ENCODE results near the gene SPSB2.

The SPSB2 gene

DNA sequence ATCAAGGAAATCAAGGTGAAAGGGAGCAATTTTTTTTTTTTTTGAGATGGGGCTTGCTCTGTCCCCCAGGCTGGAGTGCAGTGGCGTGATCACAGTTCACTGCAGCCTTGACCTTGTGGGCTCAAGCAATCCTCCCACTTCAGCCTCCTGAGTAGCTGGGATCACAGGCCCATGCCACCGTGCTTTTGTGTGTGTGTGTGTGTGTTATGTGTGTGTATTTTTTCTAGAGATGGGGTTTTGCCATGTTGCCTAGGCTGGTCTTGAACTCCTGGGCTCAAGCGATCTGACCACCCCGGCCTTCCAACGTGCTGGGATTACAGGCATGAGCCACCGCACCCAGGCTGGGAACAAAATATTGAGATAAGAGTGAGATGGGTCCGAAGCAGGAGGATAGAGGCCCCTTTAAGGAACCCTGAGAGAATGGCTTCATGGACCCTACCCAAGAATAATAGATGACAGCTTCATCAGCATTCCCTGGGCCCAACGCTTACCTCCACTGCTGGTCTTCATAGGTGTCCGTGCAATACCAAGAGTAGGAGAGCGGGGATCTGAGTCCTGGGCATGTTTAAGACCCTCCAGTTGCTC is 23.0 kb downstream of the SPSB2 start:
- DNase-seq = no peak

DNA sequence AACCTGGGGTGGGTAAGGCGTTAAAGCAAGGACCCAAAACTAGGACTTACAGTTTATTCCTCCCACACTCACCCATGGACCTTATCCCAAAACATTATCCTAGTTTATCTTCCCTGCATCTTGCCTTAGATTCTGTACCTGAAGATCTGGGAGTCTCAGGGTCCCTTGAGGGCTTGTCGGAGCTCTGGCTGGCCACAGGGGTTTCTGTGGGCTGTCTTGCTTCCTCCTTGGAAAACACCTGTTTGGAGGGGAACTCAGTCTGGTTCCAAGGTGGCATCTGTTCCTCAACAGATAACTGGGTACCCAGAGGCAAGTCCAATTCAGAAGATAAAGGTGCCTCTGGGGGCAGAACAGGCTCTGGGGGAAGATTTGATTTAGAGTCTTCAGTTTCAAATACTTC is 23.7 kb downstream of the SPSB2 start:
- no peak for DNase-seq

DNA sequence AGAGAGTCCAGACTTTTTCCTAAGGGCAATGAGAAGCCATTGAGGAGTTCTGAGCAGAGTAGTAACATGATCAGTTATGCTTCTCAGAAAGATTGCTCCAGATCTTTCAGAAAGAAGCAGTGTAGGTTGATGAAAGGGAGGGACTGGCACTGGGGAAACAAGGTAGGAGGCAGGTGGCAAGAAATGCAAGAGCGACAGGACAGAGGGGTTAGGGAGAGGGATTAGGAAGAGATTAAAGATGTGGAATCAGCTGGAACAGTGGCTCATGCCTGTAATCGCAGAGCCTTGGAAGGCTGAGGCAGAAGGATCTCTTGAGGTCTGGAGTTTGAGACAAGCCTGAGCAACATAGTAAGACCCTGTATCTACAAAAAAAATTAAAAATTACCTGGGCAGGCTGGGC is 25.4 kb downstream of the SPSB2 start:
- DNase-seq = no peak

DNA sequence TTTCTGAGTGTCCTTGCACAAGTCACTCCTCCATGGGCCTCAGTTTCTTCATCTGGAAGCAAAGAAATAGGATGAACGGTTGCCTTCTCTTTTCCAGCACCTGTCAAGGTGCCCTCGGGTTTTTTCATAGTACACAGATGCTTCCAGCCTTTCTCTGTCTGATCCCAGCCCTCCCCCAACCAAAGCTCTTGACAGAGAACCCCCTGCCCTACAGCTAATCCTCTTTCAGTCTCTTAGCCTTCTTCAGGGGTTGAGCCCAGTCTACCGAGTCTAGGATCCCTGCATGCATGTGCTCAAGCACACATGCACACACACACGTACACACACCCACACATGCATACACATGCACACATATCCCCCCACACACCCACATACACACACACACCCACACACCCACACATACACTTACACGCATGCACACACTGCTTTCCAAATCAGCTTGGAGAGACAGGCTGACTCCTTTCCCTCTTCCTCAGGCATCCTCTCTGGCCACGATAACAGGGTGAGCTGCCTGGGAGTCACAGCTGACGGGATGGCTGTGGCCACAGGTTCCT is 26.7 kb downstream of the SPSB2 start:
- no peak for DNase-seq

DNA sequence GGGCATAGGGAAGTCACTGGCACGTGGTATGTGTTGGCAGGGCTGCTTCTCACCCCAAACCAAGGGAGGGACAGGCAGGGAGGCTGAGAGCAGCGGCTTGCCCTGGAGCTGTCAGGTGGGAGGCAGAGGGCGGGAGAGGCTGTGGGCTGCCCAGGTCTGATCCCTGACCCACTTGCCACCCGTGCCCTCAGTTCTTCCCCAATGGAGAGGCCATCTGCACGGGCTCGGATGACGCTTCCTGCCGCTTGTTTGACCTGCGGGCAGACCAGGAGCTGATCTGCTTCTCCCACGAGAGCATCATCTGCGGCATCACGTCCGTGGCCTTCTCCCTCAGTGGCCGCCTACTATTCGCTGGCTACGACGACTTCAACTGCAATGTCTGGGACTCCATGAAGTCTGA is 27.7 kb downstream of the SPSB2 start:
- no peak for DNase-seq

DNA sequence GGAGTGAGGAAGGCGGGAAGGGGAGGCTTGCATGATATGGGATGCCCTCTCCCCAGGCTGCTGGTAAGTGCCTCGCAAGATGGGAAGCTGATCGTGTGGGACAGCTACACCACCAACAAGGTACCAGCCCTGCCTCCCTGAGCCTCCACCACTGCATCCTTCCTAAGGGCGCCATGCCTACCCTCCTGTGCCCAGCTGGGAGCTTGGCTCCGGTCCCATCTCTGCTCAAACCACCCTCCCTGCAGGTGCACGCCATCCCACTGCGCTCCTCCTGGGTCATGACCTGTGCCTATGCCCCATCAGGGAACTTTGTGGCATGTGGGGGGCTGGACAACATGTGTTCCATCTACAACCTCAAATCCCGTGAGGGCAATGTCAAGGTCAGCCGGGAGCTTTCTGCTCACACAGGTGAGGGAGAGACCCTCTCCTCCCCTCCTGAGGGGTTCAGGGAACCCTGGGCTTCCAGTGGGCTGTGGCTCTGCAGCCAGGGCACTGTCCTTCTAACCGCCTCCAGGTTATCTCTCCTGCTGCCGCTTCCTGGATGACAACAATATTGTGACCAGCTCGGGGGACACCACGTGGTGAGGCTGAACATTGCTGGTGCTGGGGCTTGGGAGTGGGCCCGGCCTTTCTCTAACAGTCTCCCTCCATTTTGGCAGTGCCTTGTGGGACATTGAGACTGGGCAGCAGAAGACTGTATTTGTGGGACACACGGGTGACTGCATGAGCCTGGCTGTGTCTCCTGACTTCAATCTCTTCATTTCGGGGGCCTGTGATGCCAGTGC is 29.8 kb downstream of the SPSB2 start:
- DNase-seq = no peak

DNA sequence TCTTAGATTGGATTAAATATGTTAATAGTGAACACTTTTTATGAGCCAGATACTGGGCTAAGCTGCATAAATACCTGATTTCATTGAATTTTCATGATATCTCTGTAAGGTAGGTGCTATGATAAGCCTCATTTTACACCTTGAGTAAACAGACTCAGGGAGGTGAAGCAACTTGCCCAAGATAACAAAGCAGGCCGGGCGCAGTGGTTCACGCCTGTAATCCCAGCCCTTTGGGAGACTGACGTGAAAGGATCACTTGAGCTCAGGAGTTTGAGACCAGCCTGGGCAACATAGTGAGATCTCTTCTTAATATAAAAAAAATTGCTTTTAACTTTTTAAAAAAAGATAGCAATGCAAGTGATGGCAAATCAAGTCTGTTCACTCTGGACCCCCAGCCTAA is 31.0 kb downstream of the SPSB2 start:
- DNase-seq = no peak

DNA sequence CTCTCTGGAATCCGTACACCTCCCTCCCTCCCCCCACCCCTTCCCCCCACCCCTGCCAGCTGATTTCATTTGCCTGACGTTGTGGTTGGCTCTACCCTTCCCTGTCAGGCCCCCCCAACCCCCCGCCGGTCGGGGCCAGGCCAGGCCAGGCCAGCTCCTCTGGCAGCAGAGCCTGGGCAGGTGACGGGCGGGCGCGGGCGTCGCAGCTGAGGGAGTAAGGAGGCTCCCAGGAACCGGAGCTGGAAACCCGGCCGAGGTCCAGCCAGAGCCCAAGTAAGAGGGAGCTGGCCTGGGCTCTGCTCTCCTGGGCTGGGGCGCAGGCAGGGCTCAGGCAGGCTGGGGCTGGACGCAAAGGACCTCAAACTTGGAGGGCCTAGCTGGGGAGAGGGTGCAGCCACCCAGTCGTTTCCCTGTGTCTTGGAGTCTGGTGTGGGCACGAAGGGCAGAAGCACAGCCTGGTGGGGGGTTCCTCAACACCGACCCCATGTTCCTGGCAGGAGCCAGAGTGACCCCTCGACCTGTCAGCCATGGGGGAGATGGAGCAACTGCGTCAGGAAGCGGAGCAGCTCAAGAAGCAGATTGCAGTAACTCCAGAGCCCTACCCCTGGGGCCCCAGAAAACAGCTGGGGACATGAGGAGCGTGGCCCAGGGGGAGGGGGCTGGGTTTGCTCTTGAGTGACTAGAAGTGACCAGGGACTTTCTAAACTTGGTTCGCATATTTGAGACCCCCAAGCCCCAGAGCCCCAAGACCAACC is 32.2 kb downstream of the SPSB2 start, which contains the start of gene GNB3:
Gene GNB3, plus strand, starts transcription at position 165 of the 755 bp plus-strand sequence. Its CDS starts 363 bp downstream, at position 528.
- no peak for DNase-seq

DNA sequence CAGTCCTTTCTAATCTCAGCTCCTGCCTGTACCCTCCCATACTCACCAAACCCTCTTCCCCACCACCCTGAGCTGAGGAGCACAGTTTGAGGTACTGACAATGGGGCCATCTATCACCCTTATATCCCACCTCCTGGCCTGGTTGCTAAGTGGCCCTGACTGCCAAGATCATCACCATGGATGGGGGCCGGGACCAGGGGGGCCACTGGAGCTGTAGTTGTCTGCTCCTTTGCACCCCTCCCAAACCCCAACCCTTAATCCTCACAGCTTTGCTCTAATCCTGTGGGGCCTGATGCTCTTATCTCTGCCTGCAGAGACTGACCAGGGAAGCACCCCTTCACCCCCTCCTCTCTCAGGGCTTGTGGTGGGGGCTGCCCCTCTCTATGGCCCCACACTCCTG is 32.8 kb downstream of the SPSB2 start:
- DNase-seq = no peak

DNA sequence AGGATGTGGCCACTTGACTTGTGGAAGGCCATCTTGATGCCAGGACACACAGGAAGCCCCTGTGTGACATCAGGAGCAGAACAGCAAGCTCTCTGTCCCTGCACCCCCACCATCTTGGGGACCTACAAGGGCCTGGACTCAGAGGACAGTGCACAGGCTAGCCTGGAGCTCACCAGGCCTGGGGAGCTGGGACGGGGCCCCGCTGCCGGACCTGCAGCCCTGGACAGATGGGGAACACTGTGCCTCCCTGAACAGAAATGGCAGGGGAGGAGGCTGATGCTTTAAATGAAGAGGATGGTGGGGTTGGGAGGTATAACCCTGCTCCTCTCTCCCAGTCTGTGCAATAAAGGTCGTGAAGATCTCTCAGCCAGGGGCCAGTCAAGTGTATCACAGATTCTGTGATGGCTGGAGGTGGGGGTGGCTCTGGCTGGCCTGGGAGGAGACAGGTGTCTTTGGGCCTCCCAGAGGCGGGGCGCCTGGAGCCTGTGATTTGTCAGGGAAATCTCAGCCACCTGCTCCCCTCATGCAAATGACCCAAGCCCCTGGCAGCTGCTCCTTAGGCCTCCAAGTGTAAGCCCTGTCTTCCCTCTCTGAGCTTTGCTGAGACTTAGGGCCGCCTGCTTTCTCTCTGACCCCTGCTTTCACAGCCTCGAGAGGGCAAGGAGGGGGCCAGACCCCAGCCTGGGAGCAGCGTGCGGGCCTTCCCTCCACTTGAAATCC is 33.5 kb downstream of the SPSB2 start:
- DNase-seq = no peak

DNA sequence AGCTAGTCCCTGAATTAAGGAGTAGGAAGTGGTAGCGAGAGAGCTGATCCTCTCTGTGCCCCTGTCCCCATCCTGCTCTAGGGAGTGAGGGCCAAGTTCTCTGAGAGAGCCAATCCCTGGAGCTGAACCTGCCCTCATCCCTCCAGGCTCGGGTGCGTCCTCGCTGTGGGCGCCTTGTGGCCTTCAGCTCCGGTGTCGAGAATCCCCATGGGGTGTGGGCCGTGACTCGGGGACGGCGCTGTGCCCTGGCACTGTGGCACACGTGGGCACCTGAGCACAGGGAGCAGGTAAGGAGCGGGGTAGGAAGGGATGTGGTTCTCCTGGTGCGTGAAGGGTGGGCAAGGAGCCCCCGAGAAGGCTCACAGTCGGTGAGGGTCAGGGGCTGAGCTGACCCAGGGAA is 34.2 kb downstream of the SPSB2 start:
- DNase-seq = no peak

DNA sequence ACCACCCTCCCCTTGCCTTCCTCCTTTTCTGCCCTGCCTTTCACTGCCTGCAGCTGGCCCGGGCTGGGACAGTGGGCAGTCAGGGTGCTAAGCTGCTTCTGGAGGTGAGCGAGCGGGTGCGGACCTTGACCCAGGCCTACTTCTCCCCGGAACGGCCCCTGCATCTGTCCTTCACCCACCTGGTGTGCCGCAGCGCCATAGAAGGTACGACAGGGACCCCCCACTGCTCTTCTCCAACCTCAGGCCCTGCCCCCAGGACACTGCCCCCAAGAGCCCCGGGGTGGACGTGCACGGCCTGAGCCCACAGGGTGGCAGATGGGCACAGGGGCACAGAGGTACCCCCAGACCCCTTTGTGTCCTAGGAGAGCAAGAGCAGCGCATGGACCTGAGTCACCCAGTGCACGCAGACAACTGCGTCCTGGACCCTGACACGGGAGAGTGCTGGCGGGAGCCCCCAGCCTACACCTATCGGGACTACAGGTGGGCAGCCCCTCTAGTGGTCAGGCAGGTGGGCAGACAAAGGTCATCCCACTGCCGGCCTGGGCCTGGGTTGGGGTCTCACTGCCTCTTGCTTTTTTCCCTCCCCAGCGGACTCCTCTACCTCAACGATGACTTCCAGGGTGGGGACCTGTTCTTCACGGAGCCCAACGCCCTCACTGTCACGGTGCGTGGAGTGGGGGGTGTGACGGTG is 35.6 kb downstream of the SPSB2 start:
- DNase-seq = no peak

DNA sequence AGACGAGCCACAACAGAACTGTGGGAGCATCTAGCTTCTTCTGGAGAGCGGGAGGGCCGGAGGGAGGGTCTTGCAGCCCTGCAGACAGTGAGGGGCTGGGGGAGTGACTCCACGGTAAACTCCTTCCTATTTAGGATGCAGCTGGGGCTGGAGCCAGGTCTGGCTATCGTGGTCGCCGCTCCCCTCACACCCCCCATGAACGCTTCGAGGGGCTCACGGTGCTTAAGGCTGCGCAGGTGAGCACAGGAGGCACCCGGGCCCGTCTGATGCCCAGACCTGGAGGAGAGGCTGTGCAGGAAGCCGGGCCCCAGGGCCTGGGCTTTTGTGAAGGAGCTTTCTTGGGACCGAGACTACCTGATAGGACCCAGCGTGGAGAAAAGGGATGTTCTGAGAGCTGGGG is 36.3 kb downstream of the SPSB2 start:
- DNase-seq = no peak

DNA sequence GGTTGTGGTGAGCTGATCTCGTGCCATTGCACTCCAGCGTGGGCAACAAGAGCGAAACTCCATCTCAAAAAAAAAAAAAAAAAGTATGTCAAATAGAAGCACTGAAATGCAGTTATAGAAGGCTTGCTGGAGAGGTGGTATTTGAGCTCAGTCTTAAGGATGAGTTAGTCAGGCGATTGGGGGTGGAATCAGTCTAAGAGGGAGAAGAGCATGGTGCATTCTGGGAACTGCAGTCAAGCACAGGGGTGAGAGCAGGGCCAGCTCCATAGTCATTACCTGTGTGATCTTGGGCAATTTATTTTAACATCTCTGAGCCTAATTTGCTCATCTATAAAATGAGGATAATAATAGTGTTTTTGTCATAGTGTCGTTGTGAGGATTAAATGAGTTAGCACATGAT is 38.2 kb downstream of the SPSB2 start:
- DNase-seq = no peak

DNA sequence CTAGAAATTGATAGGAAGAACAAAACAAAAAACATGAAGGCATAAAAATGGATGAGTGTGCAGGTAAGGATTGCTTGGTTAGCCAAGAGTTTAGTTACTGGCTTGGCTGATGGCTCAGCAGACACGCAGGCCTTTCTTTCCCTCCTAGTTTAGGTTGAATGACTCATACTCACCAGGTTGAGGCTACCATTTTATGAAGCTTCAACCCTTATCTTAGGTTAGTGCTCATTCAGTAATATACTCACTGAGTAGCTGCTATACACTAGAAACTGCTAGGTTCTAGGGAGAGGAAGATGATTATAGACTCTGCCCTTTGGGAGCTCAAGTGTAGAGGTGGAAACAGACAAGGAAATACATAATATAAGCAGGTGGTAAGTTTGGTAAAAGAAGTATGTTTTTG is 38.8 kb downstream of the SPSB2 start:
- DNase-seq = no peak

DNA sequence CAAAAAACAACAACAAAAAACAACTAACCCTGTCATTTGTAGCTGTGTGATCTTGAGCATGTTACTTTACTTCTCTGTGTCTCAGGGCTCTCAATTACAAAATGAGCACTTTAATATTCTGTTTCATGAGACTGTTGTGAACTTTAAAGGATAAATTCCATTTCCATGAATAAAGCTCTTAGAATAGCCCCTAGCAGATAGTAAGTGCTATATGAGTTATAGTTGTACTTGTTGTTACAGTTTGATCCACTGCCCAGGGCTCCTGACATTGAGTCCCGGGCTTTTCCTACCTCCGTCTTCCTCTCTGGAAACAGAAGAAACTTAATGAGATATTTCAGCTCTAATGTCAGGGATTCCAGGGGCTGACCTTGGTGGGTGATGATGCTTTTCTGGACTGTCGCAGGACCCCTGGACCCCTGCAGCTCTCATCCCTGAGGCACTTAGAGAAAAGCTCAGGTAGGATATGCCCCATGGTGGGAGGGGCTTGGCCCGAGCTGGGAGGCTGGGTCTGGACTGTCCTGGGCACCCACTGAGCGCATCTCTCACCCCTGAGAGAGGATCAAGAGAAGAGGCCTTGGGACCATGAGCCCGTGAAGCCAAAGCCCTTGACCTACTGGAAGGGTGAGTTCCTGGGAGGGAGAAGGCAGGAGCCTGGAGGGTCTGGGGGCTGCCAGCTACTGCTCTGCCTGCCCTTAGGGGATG is 39.8 kb downstream of the SPSB2 start:
- no peak for DNase-seq

DNA sequence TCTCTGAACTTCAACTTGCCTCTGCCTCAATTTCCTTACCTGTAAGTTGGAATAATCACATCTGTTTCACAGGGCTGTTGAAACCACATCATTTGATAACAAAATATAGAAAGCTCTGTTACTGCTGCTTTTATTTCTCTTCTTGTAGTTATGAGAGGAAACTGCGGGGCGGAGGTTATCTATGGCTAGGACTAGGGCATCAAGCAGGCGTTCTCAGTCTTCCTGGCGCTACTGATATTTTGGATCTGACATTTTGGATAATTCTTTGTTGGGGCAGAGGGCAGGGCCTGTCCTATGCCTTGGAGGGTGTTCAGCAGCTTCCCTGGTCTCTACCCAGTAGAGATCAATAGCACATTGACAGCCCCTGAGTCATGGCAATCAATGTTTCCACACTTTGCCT is 41.0 kb downstream of the SPSB2 start:
- DNase-seq = no peak

DNA sequence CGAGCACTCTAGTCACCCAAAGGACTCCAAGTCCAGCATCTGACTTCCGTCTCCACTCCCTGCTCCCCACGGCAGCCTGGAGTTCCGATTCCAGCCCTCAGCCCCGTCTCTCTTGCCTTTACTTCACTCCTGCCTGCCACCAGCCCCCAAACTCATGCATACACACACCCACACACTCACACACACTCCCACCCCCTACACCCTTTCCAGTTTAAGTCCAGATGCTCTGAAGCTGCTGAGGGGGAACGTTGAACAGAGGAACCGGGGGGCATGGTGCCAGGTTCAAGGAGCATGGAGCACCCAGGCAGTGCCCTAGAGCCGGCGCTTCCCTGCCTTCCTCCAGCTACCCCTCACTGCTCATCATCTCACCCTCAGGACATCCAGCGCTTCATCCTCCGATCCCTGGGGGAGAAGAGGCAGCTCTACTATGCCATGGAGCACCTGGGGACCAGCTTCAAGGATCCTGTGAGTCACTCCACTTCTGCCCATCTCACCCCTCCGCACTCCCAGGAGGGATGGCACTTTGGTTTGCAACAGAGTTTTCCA is 41.6 kb downstream of the SPSB2 start:
- DNase-seq = no peak

DNA sequence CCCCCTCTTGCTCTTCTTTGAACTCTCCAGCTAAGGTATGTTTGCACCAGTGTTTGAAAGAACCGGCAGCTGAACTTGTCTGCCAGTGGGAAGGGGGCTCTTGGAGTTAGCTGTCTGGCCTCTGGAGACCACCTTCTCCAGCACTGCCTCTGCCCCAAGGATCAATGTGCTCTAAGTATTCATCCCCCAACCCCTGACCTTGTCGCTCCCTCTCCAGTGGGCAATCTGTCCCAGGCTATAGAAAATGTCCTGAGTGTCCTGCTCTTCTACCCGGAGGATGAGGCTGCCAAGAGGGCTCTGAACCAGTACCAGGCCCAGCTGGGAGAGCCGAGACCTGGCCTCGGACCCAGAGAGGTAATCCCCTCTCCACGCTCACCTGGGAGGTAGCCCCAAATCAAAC is 42.1 kb downstream of the SPSB2 start:
- DNase-seq = no peak

DNA sequence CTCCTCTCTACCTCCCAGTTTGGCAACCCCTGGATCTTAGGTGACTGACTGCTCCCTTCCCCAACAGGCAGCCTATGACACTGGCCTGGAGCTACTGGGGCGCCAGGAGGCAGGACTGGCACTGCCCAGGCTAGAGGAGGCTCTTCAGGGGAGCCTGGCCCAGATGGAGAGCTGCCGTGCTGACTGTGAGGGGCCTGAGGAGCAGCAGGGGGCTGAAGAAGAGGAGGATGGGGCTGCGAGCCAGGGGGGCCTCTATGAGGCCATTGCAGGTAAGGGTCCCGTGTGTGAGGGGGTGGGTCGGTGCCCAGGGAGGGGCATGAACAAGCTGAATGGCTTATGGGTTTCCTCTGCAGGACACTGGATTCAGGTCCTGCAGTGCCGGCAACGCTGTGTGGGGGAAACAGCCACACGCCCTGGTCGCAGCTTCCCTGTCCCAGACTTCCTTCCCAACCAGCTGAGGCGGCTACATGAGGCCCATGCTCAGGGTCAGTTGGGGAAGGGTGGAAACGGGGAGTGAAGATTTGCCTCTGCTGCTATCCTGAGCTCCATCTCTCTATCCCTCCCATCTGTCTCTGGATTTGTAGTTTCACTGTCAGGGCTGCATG is 42.7 kb downstream of the SPSB2 start:
- no peak for DNase-seq
